Measurements from ENCODE around the gene DHX36.
A peak's percentile ranks its signal among the peaks of the same experiment; 100 is the strongest.

Gene DHX36, protein sequence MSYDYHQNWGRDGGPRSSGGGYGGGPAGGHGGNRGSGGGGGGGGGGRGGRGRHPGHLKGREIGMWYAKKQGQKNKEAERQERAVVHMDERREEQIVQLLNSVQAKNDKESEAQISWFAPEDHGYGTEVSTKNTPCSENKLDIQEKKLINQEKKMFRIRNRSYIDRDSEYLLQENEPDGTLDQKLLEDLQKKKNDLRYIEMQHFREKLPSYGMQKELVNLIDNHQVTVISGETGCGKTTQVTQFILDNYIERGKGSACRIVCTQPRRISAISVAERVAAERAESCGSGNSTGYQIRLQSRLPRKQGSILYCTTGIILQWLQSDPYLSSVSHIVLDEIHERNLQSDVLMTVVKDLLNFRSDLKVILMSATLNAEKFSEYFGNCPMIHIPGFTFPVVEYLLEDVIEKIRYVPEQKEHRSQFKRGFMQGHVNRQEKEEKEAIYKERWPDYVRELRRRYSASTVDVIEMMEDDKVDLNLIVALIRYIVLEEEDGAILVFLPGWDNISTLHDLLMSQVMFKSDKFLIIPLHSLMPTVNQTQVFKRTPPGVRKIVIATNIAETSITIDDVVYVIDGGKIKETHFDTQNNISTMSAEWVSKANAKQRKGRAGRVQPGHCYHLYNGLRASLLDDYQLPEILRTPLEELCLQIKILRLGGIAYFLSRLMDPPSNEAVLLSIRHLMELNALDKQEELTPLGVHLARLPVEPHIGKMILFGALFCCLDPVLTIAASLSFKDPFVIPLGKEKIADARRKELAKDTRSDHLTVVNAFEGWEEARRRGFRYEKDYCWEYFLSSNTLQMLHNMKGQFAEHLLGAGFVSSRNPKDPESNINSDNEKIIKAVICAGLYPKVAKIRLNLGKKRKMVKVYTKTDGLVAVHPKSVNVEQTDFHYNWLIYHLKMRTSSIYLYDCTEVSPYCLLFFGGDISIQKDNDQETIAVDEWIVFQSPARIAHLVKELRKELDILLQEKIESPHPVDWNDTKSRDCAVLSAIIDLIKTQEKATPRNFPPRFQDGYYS

DNA sequence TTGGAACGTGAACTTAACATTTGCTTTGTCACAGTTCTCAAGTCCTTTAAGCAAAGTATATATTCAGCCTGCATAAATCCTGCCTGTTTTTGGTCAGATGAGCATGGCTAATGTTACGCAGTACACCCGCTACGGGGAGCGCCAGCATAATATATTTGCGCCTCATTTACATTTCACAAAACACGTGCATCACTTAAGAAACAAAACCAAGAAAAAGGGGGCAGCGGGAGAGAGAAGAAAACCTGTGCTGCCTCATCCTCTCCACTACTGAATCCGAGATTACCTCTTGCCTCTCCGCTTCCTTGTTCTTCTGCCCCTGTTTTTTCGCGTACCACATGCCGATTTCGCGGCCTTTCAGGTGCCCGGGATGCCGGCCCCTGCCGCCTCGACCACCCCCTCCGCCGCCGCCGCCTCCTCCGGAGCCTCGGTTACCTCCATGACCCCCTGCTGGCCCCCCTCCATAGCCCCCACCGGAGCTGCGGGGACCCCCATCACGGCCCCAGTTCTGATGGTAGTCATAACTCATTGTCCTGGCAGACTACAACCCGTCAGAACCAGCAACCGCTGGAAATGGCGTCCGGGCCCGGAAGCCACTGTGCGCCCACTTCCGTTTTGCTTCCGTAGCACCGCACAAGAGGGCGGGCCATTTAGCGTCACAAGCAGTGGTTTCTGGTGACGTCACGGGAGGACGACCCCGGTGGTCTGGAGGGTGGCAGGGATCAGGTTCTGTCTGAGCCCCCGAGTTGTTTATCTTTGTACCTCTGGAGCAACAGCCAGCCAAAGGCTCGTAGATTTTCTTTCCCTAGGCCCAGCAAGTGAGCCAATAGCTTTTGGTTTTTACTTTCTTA is at the start of gene DHX36:
Gene DHX36, minus strand, starts transcription at position 597 of the 848 bp plus-strand sequence. Its CDS starts 71 bp downstream, at position 526.
- DNase-seq (ENCODE audit: low read depth), result peak; percentile 83

DNA sequence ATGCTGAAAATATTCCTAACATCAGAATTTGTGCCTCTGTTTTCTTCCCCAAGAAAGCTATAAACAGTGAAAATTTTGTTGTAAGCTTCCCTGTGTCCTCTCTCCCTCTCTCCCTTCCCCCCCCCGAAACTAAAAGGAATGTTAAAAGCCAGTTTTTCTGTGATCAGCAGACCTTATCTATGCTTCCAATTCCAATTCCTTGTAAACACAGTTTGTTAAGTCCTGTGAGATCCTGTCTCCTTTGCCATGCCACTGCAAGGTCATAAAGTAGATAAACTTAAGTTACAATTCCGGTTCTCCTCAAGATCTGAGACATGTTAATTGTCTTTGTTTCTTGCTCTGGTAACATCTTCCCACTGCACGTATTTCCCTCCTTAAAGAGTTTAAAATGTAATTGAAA is 42.9 kb upstream of the DHX36 start:
- no peak for DNase-seq (ENCODE audit: low read depth)

DNA sequence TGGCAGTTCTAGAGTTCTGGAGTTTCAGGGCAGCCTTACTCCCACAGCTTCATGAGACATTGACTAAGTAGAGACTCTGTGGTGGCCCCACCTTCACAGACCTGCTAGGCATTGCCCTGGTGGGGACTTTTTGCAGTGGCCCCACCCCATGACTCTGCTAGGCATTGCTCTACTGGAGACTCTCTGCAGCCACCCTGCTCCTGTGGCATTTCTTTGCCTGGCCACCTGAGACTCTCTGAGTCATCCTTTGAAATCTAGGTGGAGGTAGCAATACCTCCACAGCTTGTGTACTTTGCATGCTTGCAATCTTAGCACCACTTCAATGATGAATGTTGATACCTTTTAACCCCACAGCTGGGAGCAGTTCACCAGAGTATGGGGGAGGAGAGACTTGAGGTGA is 40.6 kb upstream of the DHX36 start:
- DNase-seq (ENCODE audit: low read depth), result no peak

DNA sequence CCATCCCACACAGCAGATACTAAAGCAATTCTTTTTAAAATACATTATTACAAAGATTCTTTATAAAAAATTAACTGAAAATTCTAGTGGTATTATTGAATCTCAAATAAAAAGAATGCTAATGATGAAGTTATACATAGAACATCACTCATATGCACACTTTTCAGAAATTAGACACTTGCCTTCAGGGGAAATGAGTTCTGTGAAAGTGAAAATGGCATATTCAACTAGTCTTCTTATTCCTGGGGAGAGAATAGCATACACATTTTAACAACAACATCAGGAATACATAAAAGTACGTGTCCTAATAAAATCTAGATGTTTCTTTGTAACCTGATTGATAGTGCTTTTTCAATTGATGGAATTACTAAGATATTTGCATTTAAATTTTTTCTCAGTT is 36.8 kb upstream of the DHX36 start:
- DNase-seq (ENCODE audit: low read depth), result no peak

DNA sequence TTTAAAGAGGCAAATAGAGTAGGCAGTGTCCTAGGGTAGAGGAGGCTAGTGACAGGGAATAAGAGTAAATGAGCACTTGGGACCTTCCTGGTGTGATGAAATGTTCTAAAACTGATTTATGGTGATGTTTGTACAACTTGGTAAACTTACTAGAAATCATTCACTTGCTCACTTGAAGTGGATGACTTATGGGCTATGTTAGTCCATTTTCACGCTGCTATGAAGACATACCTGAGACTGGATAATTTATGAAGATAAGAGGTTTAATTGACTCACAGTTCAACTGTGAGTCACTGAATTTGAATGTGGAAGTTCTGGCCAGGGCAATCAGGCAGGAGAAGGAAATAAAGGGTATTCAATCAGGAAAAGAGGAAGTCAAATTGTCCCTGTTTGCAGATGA is 31.7 kb upstream of the DHX36 start:
- DNase-seq (ENCODE audit: low read depth), result no peak

DNA sequence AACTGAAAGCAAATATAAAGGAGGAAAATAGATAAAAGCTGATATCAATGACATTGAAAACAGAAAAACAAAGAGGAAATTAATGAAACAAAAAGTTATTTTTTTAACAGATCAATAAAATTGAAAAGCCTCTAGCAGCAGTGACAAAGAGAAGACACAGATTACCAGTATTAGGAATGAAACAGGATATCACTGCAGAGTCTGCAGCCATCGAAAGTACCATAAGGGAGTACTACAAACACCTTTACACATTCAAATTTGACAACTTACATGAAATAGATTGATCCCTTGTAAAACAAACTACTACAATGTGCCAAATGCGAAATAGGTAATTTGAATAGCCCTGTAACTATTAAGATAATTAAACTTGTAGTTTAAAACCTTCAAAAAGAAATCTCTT is 24.9 kb upstream of the DHX36 start:
- no peak for DNase-seq (ENCODE audit: low read depth)

DNA sequence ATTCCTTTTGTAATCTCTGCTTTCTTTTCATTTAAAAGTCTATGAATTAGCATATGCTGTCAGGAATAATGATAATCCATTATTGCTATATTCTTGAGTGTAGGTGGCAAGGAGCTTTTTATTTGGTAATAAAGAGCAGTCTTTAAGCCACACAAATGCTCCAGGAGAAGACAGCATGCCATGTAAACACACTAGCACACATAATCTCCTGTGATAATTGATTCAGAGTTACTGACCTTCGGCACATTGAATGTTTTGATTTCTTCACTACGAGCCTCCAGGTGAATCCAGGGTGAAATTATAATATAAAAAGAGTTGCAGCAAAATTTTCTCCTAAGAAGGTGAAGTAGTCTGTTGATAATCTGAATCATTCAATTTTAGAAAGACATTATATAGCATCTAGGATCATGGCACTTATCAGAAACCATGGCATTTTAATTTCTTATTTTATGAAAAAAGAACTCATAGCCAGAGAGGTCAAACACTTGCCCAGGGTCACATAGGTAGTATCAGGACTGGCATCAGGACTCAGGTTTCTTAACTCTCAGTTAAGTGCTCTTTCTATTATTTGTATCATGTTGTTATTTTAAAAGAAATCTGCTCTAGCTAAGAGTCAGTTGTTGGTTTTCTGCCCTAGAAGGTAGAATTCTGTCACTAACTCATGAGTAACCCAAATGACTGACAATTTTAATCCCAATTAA is 21.3 kb upstream of the DHX36 start:
- DNase-seq (ENCODE audit: low read depth), result no peak

DNA sequence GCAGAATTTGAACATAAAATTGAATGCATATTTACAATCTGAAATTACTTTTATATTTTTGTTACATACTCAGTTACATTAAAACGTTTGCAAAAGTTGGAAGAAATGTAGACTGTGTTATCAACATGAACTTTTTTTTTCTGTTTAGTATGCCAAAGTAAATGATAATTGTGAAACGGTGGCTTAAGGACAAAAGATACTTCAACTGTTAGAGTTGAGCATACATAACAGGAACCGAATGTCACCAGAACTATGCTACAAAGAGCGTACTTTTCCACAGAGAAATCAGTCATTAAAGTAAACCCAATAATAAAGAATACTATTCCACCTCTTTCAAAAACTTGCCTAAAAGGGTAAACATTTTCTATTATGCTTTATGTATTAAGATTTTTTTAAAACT is 14.3 kb upstream of the DHX36 start:
- no peak for DNase-seq (ENCODE audit: low read depth)

DNA sequence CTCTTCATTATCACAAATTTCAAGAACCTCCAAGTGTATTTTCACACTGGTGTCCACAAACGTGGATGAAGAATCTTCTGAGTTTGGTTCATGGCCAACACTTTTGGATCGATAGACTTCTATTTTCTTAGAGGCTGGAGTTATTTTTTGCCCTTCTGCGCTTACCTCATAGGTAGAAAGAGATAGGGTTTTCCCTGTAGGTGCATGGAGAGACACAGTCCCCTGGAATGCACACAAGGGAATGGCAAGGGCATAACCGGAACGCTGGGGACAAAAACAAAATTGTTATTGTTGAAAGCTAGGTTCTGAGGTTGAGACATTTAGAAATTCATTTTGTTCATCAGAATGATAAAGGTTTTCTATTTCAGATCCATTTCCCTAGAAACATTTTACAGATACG is 13.7 kb upstream of the DHX36 start:
- DNase-seq (ENCODE audit: low read depth), result no peak

DNA sequence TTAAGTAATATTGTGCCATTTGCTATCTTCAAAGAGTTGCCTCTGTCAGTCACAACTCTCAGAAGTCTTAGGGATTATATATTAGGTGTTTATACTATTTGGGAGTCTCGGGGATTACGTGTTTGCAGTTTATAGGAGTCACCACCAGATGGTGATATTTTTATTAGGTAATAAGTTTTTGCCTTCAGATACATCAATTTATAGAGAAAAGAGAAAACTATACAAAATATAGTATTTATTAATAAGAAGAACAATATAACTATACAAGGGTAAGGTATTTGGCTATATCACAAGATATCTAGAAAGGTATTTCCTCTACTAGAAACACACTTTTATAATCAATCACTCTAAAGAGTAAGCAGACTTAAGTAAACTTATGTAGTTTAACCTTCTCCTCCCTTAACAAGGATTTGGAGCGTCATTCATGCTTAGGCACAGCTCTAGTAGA is 10.7 kb upstream of the DHX36 start:
- no peak for DNase-seq (ENCODE audit: low read depth)

DNA sequence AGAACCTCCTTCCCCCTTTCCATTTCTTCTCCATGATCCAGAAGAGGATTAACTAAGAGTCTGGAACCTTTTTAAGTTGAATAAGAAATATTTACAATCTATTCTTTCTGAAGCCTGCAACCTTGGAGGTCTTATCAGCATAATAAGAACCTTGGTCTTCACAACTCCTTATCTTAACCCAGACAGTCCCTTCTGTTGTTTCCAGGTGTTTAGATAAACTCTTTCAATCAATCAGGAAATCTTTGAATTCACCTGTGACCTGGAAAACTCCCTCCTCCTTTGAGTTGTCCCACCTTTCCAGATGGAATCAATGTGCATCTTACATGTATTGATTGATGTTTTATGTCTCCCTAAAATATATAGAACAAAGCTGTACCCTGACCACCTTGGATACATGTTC is 3.6 kb upstream of the DHX36 start:
- DNase-seq (ENCODE audit: low read depth), result no peak

DNA sequence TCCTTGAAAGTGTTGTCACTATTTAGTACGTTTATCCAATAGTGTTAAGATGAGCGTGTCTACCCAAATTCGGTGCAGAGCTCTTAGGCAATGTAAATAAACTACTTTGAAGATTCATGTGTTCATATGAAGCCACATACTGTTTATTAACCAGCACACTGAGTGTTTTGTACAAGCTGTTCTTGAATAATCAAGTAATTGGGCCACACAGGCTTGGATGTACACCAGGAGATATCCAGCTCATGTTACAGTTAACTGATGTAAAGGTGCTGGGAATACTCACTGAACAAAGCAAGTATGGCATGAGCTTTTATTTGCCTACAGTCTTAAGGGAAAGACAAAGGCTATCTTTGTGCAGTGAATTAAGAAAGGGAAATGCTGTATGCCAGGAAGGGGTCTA is 632 bp upstream of the DHX36 start:
- DNase-seq (ENCODE audit: low read depth), result no peak

DNA sequence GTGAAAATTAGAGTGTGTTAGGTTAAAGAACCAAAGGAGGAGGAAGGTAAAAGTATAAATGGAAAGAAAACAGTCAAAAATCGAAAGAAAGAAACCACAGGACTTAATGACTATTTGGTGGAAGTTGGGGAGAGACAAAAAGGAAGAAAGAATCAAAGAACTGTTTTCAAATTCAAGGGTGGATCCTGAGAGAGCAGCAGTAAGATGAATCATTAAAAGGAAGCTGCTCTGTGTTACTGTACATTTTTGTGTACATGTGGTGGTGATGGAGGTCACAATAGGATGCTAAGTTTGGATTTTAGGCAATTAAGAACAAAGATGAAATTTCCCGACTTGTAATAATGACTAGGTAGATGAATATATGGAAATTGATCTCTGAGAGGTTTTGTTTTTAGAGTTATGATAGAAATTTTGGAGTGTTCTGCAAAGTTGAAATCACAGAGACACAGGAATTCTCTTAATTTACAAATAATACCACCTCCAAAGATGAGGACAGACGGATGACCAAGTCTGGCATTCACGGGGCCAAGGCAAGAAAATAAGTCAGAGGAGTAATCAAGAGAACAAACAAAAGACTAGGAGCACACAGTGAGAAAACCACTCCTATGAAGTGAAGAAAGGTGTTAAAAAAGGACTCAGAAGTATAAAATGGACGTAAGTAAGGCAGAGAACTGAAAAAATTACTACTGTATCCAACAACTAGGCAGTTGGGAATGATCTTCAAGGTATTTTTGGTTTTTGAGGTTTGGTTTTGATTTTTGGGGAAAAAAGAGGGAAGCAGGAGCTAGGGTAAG is 7.1 kb downstream of the DHX36 start:
- DNase-seq (ENCODE audit: low read depth), result no peak

DNA sequence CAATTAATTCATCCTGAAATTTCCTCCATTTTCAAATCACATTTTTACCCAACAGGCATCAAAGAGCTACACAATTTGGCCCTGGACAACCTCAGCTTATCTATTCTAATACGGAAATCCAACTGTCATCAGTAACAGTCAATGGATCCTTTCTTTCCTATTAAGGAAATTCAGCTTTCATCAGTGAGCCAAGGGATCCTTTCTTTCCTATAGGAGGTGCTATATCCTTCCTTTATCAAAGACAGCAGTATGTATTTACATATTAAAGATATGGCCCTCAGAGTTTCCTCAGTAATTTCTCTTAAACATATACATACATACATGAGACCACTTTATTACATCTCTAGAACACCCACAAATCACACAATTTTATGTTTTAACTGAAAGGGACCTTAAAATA is 10.1 kb downstream of the DHX36 start:
- DNase-seq (ENCODE audit: low read depth), result no peak

DNA sequence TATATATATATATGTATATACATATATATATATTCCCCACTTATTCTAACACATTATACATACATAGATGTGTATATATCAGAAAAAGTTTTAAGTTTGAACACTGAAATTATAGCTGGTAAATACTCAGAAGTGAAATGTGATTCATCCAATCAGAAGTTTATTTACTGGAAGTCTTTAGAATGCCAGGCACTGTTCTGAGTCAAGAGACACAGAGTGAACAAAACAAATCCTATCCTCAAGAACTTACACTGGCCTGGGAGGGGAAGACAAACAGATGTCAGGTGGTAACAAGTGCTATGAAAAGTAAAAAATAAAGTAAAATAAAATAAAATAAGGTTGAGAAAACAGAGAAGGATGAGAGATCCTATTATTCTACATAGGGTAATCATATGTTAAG is 13.4 kb downstream of the DHX36 start:
- no peak for DNase-seq (ENCODE audit: low read depth)

DNA sequence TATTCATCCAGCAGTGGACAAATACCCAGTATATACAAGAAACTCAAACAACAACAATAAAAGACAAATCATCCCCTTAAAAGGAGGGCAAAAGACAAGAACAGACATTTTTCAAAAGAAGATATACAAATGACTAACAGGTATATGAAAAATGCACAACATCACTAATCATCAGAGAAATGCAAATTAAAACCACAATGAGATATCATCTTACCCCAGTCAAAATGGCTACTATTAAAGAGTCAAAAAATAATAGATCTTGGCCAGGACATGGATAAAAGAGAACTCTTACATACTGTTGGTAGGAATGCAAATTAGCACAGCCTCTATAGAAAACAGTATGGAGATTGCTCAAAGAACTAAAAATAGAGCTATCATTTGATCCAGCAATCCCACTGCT is 16.9 kb downstream of the DHX36 start:
- no peak for DNase-seq (ENCODE audit: low read depth)

DNA sequence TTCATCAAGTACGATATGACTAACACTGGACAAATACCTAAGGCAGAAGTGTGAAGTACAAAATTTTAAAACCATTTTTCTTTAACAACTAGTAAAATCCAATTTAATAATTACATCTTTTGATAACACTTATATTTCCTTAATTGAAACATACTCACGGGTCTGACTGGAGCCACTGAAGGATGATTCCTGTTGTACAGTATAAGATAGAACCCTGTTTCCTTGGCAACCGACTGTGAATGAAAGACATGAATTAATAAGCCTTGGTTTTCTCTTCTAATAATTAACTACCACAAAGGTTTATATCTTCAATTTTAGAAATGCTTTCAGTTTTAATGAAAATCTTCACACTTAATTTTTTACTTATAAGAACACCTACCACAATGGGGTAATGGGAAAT is 19.4 kb downstream of the DHX36 start:
- no peak for DNase-seq (ENCODE audit: low read depth)

DNA sequence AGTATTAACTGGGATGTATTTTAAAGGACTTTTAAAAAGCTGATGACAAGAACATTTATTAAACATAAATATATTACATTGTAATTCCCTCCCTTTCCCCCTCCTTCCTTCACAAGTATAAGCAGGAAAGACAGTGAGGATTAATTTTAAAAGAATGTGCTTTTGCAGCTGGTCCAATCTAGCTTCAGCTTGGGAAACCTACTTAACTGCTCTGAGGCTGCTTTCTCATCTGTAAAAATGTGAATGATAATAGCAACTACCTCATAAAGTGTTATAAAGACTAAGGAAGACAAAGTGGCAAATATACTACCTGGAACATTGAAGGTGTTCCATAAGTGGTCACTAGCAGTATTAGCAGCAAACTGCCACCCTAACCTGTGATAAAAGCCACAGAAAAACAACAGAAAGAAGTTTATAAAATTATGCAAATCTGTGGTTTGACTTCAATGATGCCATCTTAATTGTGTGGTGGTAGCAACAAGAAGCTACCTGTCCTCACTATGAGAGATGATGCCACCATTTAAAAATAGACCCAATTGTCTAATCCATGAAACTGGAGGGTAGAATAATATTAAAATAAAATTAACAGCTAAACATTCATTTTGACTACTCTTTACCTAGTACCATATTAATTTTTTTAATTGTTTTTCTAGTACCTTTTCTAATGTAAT is 20.0 kb downstream of the DHX36 start:
- DNase-seq (ENCODE audit: low read depth), result no peak

DNA sequence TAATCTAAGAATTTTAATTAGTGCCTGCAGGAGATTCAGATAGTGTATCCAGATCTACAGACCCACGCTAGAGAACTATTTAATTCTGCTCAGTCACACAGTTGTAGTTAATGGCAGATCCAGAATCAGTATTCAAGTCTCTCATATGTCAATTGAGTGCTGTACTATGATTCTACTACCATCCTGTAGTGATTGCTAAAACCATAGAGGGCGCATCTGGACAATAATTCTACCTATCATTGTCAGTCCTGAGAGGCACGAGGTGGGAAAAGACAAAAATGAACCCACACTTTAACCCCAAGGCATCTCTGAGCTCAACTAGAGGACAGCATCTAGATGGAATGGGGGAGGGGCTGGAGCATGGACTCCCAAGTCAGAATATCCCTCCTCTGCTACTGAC is 22.7 kb downstream of the DHX36 start:
- DNase-seq (ENCODE audit: low read depth), result no peak

DNA sequence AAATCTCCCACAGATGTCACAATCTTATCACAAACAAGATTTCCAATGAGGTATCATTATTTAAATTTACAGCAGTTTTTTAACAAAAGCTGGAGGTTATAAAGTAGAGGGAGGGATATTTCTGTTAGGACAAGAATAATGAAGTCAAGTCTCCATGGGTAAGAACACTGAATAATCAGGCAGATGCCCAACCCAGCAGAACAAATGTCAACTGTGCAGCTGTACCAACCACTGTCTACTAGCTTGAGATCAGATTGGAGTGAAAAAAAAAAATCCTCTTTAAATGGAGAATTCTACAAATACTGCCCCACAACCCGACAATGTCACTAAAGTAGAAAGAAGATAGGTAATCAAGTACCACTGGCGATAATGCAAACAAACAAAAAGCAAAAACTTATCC is 30.3 kb downstream of the DHX36 start:
- DNase-seq (ENCODE audit: low read depth), result no peak
